Astrocyte of the hippocampus (primary cell): Measurements from ENCODE around the gene TTLL8.
A peak's percentile ranks its signal among the peaks of the same experiment; 100 is the strongest.

Experiments
- DNase-seq: peaks from one replicate; pipeline ENCODE4 v3.0.0; 2011; ENCODE audit warnings: low read depth, low spot score

Gene TTLL8

GRCh38 chr22:50041361-50042065 is 16.6 kb downstream of the TTLL8 start:
- DNase-seq: no peak

DNA sequence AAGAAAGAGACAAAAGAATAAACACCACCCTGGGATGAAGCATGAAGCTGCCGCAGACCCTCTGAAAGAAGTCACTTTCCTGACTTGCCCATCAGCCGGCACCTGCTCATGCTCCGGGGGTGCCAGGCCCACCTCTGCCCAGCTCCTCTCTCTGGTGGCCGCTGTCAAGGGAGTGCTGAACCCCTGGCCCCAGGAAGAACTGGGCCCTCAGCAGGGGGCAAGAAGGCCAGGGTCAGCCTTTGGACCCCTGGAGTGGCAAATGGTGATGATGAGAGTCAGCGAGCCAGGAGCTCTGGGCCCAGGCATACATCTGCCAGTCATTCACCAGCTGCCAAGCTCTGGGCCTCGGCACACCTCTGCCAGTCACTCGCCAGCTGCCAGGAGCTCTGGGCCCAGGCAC is 17.4 kb downstream of the TTLL8 start:
- no peak for DNase-seq

DNA sequence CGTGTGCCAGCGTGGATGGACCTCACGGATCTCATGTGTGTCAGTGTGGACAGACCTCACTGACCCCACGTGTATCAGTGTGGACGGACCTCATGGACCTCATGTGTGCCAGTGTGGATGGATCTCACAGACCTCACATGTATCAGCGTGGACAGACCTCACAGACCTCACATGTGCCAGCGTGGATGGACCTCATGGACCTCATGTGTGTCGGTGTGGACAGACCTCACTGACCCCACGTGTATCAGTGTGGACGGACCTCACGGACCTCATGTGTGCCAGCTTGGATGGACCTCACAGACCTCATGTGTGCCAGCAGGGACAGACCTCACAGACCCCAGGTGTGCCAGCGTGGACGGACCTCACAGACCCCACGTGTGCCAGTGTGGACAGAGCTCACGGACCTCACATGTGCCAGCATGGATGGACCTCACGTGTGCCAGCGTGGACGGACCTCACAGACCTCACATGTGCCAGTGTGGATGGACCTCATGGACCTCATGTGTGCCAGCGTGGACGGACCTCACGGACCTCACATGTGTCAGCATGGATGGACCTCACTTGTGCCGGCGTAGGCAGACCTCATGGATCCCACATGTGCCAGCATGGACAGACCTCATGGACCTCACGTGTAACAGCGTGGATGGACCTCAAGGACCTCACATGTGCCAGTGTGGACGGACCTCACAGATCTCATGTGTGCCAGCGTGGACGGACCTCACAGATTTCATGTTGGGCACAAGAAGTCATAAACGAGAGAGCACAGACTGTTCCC is 18.2 kb downstream of the TTLL8 start:
- DNase-seq: no peak

- DNase-seq: no peak
These were observed 21.9 kb downstream of the TTLL8 start for GRCh38 chr22:50035976-50036724.

DNA sequence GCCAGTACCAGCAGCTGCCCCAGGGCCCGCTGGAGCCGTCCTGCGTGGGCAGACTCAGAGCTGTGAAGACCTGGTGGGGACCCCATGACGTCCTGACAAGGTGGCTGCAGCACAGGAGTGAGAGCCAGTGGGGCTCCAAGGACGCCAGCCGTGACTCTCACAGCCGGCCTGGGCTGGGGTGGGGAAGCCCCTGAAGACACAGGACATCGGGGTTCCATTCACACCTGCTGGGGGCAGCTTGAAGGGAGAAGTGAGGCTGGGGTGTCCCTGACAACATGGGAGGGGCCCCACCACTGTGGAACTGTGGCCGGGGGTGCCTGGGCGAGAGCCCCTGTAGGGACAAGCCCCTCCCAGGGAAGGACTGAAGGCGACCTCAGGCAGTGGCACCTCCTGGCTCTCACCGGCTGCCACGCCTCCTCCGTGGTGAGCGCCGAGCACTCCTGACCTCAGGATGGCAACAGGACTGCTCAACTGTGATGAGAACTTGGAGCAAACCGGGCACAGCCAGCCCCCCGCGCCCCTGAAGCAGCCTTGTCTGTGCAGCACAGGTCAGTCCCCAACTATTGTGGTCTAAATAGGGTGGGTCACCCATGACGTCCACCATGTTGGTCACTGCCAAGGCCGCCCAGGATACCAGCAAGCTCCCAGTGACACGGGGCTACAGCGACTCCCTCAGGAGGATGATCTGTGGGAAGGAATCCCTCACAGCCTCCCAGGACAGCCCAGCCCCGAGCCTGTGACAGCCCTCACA is 22.8 kb downstream of the TTLL8 start:
- DNase-seq: no peak

GRCh38 chr22:50034126-50035081 is 23.7 kb downstream of the TTLL8 start:
- no peak for DNase-seq

DNA sequence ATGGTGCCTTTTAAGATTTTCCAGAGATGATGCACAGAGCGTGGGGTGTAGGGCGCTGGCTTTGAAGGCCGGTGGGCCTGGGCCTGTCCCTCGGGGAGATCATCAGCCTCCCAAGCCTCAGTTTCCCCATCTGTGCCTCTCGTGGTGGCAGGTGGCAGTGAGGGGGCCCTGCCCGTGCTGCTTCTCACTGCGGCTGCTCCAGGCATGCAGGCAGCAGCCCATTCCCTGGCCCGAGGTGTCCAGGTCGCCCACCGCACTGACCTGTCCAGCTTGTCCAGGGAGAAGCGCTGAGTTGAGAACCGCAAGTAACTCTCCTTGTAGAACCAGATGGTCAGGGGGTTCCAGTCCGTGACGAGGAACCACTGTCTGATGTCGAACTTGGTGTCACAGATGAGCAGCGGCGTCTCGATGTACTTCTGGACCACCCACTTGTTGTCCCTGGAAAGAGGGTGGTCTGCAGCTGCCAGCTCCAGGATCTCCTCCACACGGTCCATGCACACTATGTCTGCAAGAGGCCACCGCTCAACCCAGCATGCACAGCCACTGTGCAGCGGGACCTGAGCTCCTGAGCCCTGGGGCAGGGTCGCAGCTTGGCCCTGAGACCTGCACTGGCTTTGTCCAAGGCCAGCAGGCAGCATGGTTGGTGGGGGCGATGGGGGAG is 25.0 kb downstream of the TTLL8 start:
- no peak for DNase-seq

DNA sequence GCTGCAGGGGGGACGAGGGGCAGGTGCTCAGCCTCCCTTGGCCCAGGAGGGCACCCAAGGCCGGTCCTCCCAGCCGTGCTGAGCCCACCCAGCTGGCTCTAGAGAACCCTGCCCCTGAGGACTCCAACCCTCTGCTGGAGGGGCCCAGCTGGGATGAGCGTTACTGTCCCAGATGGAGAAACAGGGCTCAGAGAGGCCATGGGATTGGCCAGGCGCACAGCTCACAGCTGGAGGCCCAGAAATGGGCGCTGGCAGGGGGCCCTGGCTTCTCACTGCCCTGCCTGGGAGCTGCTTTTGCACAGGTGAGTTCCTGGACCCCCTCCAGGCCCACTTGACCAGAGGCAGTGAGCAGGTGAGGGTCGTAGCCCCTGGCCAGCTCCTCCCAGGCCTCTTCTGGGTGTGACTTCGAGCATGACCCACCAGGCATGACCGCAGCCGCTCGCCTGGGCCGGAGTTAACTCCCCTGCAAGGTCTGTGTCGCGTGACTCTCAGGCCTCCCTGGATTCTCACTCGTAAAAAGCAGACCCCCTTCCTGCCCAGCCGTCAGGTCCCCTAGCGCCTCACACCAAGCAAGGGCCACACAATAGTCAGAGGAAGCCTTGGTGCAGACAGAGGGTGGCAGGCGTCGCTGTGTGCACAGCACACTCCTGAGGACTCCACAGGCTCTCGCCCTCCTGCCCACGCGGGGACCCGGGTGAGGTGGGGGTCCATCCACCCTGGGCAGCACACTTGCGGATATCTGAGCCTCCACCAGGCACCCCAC is 25.8 kb downstream of the TTLL8 start:
- DNase-seq: no peak

GRCh38 chr22:50031189-50032091 is 26.7 kb downstream of the TTLL8 start:
- DNase-seq: no peak

- DNase-seq: peak; percentile 86
These were observed 27.6 kb downstream of the TTLL8 start for GRCh38 chr22:50030297-50031188.

- DNase-seq: no peak
These were observed 30.2 kb downstream of the TTLL8 start for GRCh38 chr22:50027639-50028537.

DNA sequence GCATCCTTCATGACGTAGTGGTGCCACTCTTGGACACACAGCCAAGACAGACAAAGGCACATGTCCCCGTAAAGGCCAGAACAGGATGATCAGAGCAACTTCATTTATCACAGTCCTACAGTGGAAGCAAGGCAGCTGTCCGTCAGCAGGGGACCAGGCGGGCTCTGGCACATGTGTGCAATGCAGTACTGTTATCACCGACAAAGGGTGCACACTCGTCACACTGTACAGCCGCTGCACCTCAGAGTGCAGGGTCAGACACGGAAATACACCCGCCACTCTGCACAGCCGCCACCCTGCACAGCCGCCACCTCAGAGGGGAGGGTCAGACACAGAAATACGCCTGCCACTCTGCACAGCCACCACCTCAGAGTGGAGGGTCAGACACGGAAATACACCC is 32.1 kb downstream of the TTLL8 start:
- DNase-seq: no peak

- no peak for DNase-seq
These were observed 35.8 kb downstream of the TTLL8 start for GRCh38 chr22:50022171-50022819.

DNA sequence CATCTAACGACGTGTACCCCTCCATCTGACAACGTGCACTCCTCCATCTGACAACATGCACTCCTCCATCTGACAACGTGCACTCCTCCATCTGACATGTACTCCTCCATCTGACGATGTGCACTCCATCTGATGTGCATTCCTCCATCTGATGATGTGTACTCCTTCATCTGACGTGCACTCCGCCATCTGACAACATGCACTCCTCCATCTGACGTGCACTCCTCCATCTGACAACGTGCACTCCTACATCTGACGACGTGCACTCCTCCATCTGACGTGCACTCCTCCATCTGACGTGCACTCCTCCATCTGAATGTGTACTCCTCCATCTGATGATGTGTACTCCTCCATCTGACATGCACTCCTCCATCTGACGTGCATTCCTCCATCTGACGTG is 37.5 kb downstream of the TTLL8 start:
- no peak for DNase-seq

DNA sequence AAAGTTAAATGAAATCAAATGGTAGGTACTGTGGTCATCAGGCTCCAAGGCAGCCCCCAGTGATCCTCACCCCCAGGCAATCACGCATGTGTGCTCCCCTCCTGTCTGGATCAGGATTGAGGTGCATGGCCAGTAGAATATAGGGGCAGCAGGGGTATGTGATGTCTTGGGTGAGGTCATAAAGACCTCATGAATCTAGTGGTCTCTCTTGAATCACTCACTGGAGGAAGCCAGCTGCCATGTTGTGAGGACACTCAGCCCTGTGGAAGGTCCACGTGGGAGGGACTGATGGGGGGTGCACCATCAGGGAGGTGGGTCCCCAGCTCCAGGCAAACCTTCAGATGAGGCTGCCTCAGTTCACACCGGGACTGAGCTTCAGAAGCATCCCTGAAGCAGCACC is 38.8 kb downstream of the TTLL8 start:
- no peak for DNase-seq
